ENCODE measurements around the gene KAZN.

DNA sequence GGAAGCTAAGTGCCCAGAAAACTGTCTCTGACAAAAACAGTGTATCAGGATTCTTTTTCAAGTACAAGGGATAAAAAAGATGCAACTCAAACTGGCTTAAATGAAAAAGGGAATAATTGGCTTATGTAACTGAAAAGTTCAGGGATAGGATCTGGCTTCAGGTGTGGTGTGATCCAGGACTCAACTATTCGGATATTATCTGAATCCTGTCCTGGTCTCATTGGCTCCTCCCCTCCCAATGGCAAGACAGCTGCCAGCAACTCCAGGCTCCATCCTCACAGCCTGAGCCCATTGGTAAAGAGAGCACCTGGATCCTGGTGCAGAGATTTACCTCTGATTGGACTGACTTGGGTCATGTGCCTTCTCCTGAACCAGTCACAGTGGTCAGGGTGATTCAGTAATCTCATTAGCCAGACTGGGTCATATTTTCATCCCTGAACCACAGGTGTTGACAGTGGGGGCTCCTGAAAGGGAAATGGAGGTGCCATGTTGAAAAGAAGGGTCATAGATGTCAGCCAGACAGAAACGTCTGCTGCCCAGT lies 349.7 kb downstream of the KAZN start:
- TF ChIP-seq, protein P1, sequence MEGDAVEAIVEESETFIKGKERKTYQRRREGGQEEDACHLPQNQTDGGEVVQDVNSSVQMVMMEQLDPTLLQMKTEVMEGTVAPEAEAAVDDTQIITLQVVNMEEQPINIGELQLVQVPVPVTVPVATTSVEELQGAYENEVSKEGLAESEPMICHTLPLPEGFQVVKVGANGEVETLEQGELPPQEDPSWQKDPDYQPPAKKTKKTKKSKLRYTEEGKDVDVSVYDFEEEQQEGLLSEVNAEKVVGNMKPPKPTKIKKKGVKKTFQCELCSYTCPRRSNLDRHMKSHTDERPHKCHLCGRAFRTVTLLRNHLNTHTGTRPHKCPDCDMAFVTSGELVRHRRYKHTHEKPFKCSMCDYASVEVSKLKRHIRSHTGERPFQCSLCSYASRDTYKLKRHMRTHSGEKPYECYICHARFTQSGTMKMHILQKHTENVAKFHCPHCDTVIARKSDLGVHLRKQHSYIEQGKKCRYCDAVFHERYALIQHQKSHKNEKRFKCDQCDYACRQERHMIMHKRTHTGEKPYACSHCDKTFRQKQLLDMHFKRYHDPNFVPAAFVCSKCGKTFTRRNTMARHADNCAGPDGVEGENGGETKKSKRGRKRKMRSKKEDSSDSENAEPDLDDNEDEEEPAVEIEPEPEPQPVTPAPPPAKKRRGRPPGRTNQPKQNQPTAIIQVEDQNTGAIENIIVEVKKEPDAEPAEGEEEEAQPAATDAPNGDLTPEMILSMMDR (IDR thresholded peaks at IDR 0.05; ENCODE audit: control extremely low read depth in 1 of 3, insufficient read depth in 1 of 3, low read depth in 1 of 3, low read length in 3 of 3): no peak
- no peak for TF ChIP-seq POLR2A (IDR thresholded peaks at IDR 0.05; ENCODE audit: control extremely low read depth in 1 of 2, low read depth in 2 of 2, low read length in 2 of 2)
- TF ChIP-seq POLR2AphosphoS5 (IDR thresholded peaks at IDR 0.05; ENCODE audit: low read depth, low read length): no peak
- TF ChIP-seq EZH2 (IDR thresholded peaks at IDR 0.05; ENCODE audit: low read depth, low read length, severe bottlenecking): no peak
- no peak for TF ChIP-seq FOSL1 (IDR thresholded peaks at IDR 0.05; ENCODE audit: insufficient read depth, low read depth, low read length)
